HEK293T (cell line): Measurements from ENCODE around the gene CEP350.

ENCODE experiments used
- ELF4 ChIP-seq: fragments of 450-650 bp; IDR thresholded peaks from 2 replicates; pipeline ENCODE4 v1.6.1; 2017; ENCODE audit warnings: antibody characterized with exemption
- FOXM1 ChIP-seq: fragments of 450-650 bp; IDR thresholded peaks from 2 replicates; pipeline ENCODE4 v1.6.1; 2017; ENCODE audit warnings: mild to moderate bottlenecking, borderline replicate concordance
- L3MBTL2 ChIP-seq: fragments of 450-650 bp; conservative IDR thresholded peaks from 2 replicates; pipeline ENCODE4 v1.6.1; 2016; ENCODE audit warnings: mild to moderate bottlenecking
- SUZ12 ChIP-seq: fragments of 450-650 bp; IDR thresholded peaks from 2 replicates; pipeline ENCODE4 v1.6.1; 2016; ENCODE audit warnings: mild to moderate bottlenecking

DNA sequence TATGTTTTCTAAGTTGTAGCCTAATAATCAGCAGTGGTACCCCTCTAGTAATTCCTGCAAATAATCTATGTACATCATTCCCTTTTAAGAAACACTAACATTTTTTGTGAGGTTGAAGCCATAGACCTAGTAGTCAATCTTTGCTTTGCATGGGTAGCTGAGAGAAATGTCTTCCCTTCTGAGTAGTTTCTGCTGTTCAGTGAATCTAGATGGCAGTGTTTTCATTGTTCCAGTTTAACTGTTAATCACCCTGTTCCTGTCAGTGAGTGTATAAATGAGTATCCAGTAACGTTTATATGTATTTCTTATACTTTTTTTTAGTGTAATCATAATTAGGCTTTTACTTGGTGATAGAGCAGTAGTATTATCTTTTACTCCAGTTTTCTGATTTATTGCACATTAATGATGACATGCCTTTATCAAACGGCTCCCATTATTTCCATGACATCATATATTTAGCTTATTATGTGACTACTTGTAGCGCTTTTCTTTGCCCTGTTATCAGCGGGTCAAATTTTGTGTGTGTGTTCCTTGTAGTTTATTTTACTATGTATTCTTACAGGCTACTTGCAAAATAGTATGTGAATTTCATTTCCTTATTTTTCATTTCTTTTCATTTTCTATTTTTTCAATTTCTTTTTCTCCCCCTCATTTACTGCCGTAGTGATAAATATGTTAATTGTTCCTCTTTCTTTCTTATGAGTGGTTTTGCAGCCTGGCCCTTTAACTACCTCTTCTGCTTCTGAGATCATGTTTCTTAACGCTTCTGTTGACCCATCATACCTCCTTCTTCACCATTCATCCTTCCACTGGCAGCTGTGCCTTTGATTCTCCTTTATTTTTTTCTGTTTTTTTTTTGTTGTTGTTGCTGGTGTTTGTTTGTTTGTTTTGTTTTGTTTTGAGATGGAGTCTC lies 18.8 kb downstream of the CEP350 start:
- TF ChIP-seq ELF4 (no peak), L3MBTL2 (no peak), SUZ12 (no peak), FOXM1 (no peak)
